WERI-Rb-1 (cell line): ENCODE measurements around the gene RYR2.

Experiments used
- DNase-seq: peaks from one replicate; pipeline ENCODE4 v3.0.0-alpha.2; 2020
- H3K27ac ChIP-seq: fragments of 250-450 bp; sonication (Bioruptor Pico); 2 replicates; pipeline ENCODE4 v1.5.1; 2020; ENCODE audit warnings: mild to moderate bottlenecking, moderate library complexity
- H3K27me3 ChIP-seq: fragments of 250-450 bp; sonication (Bioruptor Pico); 2 replicates; pipeline ENCODE4 v1.5.1; 2021; ENCODE audit warnings: mild to moderate bottlenecking, low read depth, moderate library complexity; ENCODE audit not compliant: insufficient read depth, severe bottlenecking
- H3K36me3 ChIP-seq: fragments of 250-450 bp; sonication (Bioruptor Pico); 2 replicates; pipeline ENCODE4 v1.5.1; 2020; ENCODE audit warnings: mild to moderate bottlenecking, moderate library complexity
- H3K4me3 ChIP-seq: 2 replicates; pipeline ENCODE4 v1.5.1; 2011; ENCODE audit warnings: low read depth, mild to moderate bottlenecking, control low read depth, low read length
- H3K9me3 ChIP-seq: fragments of 250-450 bp; sonication (Bioruptor Pico); 2 replicates; pipeline ENCODE4 v1.5.1; 2021; ENCODE audit warnings: mild to moderate bottlenecking, moderate library complexity; ENCODE audit not compliant: severe bottlenecking
- TF ChIP-seq, protein P1 (sequence below): IDR thresholded peaks from 2 replicates; pipeline ENCODE4 v1.5.1; 2011; ENCODE audit warnings: low read depth, mild to moderate bottlenecking, control low read depth, inconsistent platforms, low read length

RYR2 gene

DNA sequence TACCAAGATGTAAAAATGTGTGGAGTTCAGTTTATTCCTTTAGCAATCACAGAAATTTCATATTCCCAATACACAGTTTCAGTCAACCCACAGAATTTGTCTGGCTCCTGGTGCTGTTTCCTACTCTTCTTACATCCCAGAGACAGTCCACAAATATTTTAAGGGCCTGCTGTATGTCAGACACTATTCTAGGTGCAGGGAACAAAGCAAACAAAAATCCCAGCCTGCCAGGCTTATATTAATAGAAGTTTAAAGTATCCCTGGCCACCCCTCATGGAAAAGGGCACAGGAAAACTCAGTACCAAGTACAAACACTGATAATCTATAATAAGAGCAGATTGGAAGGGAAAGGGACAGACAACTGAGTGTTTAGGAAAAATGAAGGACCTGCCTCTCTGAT is 653.9 kb downstream of the RYR2 start:
- no peak overlapping the region for H3K27ac ChIP-seq
- H3K4me3 ChIP-seq: no peak overlapping the region
- TF ChIP-seq, protein P1, sequence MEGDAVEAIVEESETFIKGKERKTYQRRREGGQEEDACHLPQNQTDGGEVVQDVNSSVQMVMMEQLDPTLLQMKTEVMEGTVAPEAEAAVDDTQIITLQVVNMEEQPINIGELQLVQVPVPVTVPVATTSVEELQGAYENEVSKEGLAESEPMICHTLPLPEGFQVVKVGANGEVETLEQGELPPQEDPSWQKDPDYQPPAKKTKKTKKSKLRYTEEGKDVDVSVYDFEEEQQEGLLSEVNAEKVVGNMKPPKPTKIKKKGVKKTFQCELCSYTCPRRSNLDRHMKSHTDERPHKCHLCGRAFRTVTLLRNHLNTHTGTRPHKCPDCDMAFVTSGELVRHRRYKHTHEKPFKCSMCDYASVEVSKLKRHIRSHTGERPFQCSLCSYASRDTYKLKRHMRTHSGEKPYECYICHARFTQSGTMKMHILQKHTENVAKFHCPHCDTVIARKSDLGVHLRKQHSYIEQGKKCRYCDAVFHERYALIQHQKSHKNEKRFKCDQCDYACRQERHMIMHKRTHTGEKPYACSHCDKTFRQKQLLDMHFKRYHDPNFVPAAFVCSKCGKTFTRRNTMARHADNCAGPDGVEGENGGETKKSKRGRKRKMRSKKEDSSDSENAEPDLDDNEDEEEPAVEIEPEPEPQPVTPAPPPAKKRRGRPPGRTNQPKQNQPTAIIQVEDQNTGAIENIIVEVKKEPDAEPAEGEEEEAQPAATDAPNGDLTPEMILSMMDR: no peak
- no peaks in the 10 kb centered on the region for H3K27me3 ChIP-seq
- H3K36me3 ChIP-seq: no peaks in the 10 kb centered on the region
- DNase-seq: no peak
- H3K9me3 ChIP-seq: no peaks in the 10 kb centered on the region

DNA sequence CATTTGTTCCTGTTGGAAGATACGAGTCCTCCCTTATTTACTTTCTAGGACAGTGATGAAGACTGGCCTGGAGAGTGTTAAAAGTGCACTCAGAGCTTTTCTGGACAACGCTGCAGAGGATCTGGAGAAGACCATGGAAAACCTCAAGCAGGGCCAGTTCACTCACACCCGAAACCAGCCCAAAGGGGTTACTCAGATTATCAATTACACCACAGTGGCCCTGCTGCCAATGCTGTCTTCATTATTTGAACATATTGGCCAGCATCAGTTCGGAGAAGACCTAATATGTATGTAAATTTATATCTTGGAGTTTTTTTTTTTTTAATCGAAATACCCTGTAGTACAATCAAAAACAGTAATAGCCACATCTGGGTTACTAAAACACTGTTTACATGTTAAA is 658.2 kb downstream of the RYR2 start:
- no peak for DNase-seq

GRCh38 chr1:237701534-237701933 is 659.5 kb downstream of the RYR2 start:
- Histone ChIP-seq H3K4me3 (no peak overlapping the region), H3K27ac (no peak overlapping the region), H3K27me3 (no peaks in the 10 kb centered on the region), H3K9me3 (no peaks in the 10 kb centered on the region), H3K36me3 (no peaks in the 10 kb centered on the region)
- TF ChIP-seq, protein P1: no peak
- DNase-seq: no peak

More for the DNA sequence above, 658.2 kb downstream of the RYR2 start:
- no peak overlapping the region for H3K4me3 ChIP-seq
- no peaks in the 10 kb centered on the region for H3K36me3 ChIP-seq
- no peak overlapping the region for H3K27ac ChIP-seq
- no peaks in the 10 kb centered on the region for H3K9me3 ChIP-seq
- TF ChIP-seq, protein P1: no peak
- H3K27me3 ChIP-seq: no peaks in the 10 kb centered on the region

GRCh38 chr1:237702161-237702560 is 660.2 kb downstream of the RYR2 start:
- Histone ChIP-seq H3K27me3 (no peaks in the 10 kb centered on the region), H3K27ac (no peak overlapping the region), H3K36me3 (no peaks in the 10 kb centered on the region), H3K4me3 (no peak overlapping the region), H3K9me3 (no peaks in the 10 kb centered on the region)
- DNase-seq: no peak
- TF ChIP-seq, protein P1: no peak

DNA sequence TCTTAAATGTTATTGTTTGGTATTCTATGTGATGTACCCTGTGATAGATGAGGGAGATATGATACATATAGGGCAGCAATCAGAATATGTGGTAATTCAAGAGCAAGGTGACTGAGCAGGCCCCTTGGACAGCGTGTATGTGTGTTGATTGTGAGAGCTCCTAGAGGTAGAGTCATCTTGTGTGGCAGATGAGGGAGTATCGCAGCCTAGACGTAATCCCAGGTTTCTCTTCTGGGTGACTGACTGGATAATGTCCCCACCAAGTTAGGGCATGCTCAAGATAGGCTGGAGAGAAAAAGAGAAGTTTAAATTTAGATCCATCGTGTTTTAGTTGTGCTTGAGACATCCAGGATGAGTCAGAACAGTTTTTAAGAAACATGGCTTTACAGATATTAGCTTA is 663.5 kb downstream of the RYR2 start:
- Histone ChIP-seq H3K4me3 (no peak overlapping the region), H3K9me3 (no peaks in the 10 kb centered on the region), H3K36me3 (no peaks in the 10 kb centered on the region), H3K27ac (no peak overlapping the region), H3K27me3 (no peaks in the 10 kb centered on the region)
- no peak for DNase-seq
- TF ChIP-seq, protein P1: no peak

DNA sequence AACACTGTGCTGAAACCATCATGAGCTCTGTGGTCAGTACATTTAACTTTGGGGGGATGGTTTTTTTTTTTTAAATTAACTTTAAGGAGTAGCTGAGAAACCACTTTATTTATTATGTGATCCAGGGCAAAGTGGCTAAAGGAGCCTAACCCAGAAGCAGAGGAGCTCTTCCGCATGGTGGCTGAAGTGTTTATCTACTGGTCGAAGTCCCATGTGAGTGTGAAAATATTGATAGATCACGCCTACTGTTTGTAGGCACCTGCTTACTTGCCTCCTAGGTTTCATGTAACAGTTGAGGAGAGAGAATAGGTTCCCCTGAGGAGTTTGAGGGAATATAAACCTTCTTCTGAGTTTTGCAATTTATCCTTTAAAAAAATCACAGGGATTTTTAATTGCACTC is 667.4 kb downstream of the RYR2 start:
- Histone ChIP-seq H3K9me3 (no peaks in the 10 kb centered on the region), H3K4me3 (no peak overlapping the region), H3K27ac (no peak overlapping the region), H3K36me3 (no peaks in the 10 kb centered on the region), H3K27me3 (no peaks in the 10 kb centered on the region)
- TF ChIP-seq, protein P1: no peak
- no peak for DNase-seq
